HCT116 (cell line): ENCODE data around the gene CXorf65.

Source experiments
- CTCF ChIP-seq, 3 experiments: fragments of 200-600 bp in 1 of 3; sonication (generic) in 1 of 3; IDR thresholded peaks in 2 of 3; conservative IDR thresholded peaks in 1 of 3; 2 replicates each; pipeline ENCODE4 v1.5.1; 2012 to 2017; ENCODE audit warnings: low read depth in 2 of 3, low read length in 2 of 3, antibody characterized with exemption in 1 of 3, borderline replicate concordance in 1 of 3, control low read depth in 1 of 3, mild to moderate bottlenecking in 1 of 3, mixed read lengths in 1 of 3, mixed run types in 1 of 3, moderate library complexity in 1 of 3; ENCODE audit not compliant: insufficient read depth in 1 of 3
- EZH2 ChIP-seq: fragments of 200-600 bp; sonication (generic); IDR thresholded peaks from 2 replicates; pipeline ENCODE4 v1.6.1; 2017; ENCODE audit warnings: antibody characterized with exemption, mixed run types
- POLR2A ChIP-seq: IDR thresholded peaks from 2 replicates; pipeline ENCODE4 v1.7.0; 2011; ENCODE audit warnings: borderline replicate concordance; ENCODE audit not compliant: insufficient read depth, insufficient read length; ENCODE audit errors: extremely low read depth
- RAD21 ChIP-seq: IDR thresholded peaks from 2 replicates; pipeline ENCODE4 v1.6.1; 2012; ENCODE audit warnings: low read depth, mild to moderate bottlenecking
- TCF7L2 ChIP-seq: IDR thresholded peaks from 2 replicates; pipeline ENCODE4 v1.7.0; 2011; ENCODE audit warnings: borderline replicate concordance, inconsistent platforms; ENCODE audit not compliant: insufficient read depth, insufficient read length; ENCODE audit errors: extremely low read depth
- YY1 ChIP-seq: IDR thresholded peaks from 2 replicates; pipeline ENCODE4 v1.6.1; 2011; ENCODE audit warnings: low read length, low read depth, moderate library complexity, mild to moderate bottlenecking; ENCODE audit not compliant: insufficient replicate concordance; ENCODE audit errors: extremely low read depth

GRCh38 chrX:71081330-71082123, 25.0 kb downstream of the CXorf65 start:
- TF ChIP-seq CTCF (IDR thresholded peaks at IDR 0.05 in 2 of 3, conservative IDR thresholded peaks at IDR 0.05 in 1 of 3; ENCODE audit: borderline replicate concordance in 1 of 3, insufficient read depth in 1 of 3, low read depth in 2 of 3, low read length in 2 of 3): no peak
- no peak for TF ChIP-seq POLR2A
- TF ChIP-seq YY1: no peak
- no peak for TF ChIP-seq TCF7L2
- no peak for TF ChIP-seq RAD21
- TF ChIP-seq EZH2: no peak
